HG02763 (cell line): Measurements from ENCODE around the gene CUEDC1.

ENCODE experiments used
- ATAC-seq: cut with Tn5 transposase; IDR thresholded peaks from one replicate; pipeline ENCODE4 v1.9.1; 2021; ENCODE audit warnings: mild to moderate bottlenecking, moderate library complexity; ENCODE audit not compliant: unreplicated experiment

CUEDC1 gene

GRCh38 chr17:57919918-57920317 lies 35.3 kb downstream of the CUEDC1 start:
- no peak for ATAC-seq

- ATAC-seq: no peak
Observed at GRCh38 chr17:57918017-57918895, 37.0 kb downstream of the CUEDC1 start.

GRCh38 chr17:57916925-57917858 lies 38.0 kb downstream of the CUEDC1 start:
- ATAC-seq: no peak

GRCh38 chr17:57915985-57916757 lies 39.0 kb downstream of the CUEDC1 start:
- ATAC-seq: no peak

GRCh38 chr17:57915544-57915943 lies 39.7 kb downstream of the CUEDC1 start:
- no peak for ATAC-seq

GRCh38 chr17:57914273-57915142 lies 40.7 kb downstream of the CUEDC1 start:
- no peak for ATAC-seq

GRCh38 chr17:57913575-57914272 lies 41.5 kb downstream of the CUEDC1 start:
- no peak for ATAC-seq

- no peak for ATAC-seq
Observed at GRCh38 chr17:57911834-57912673, 43.2 kb downstream of the CUEDC1 start.

GRCh38 chr17:57910462-57911420 lies 44.5 kb downstream of the CUEDC1 start:
- no peak for ATAC-seq

GRCh38 chr17:57909551-57909950 lies 45.7 kb downstream of the CUEDC1 start:
- no peak for ATAC-seq

GRCh38 chr17:57908278-57908677 lies 46.9 kb downstream of the CUEDC1 start:
- no peak for ATAC-seq

- no peak for ATAC-seq
Observed at GRCh38 chr17:57906910-57907309, 48.3 kb downstream of the CUEDC1 start.

GRCh38 chr17:57905875-57906455 lies 49.2 kb downstream of the CUEDC1 start:
- no peak for ATAC-seq

- ATAC-seq: no peak
Observed at GRCh38 chr17:57903961-57904360, 51.3 kb downstream of the CUEDC1 start.

- ATAC-seq: no peak
Observed at GRCh38 chr17:57902800-57903759, 52.1 kb downstream of the CUEDC1 start.
